HG03159 (cell line): ENCODE results near the gene ANKRD30BL.
"Not testable (repeated sequence)": the region's sequence is repeated elsewhere in the genome, so short reads cannot be mapped to it uniquely, and the experiment has no call there.

Source experiments
- ATAC-seq: cut with Tn5 transposase; IDR thresholded peaks from one replicate; pipeline ENCODE4 v1.9.1; 2021; ENCODE audit warnings: mild to moderate bottlenecking, moderate library complexity; ENCODE audit not compliant: unreplicated experiment

The ANKRD30BL gene, protein sequence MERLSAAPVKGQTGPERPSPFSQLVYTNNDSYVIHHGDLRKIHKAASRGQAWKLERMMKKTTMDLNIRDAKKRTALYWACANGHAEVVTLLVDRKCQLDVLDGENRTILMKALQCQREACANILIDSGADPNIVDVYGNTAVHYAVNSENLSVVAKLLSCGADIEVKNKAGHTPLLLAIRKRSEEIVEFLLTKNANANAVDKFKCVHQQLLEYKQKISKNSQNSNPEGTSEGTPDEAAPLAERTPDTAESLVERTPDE

DNA sequence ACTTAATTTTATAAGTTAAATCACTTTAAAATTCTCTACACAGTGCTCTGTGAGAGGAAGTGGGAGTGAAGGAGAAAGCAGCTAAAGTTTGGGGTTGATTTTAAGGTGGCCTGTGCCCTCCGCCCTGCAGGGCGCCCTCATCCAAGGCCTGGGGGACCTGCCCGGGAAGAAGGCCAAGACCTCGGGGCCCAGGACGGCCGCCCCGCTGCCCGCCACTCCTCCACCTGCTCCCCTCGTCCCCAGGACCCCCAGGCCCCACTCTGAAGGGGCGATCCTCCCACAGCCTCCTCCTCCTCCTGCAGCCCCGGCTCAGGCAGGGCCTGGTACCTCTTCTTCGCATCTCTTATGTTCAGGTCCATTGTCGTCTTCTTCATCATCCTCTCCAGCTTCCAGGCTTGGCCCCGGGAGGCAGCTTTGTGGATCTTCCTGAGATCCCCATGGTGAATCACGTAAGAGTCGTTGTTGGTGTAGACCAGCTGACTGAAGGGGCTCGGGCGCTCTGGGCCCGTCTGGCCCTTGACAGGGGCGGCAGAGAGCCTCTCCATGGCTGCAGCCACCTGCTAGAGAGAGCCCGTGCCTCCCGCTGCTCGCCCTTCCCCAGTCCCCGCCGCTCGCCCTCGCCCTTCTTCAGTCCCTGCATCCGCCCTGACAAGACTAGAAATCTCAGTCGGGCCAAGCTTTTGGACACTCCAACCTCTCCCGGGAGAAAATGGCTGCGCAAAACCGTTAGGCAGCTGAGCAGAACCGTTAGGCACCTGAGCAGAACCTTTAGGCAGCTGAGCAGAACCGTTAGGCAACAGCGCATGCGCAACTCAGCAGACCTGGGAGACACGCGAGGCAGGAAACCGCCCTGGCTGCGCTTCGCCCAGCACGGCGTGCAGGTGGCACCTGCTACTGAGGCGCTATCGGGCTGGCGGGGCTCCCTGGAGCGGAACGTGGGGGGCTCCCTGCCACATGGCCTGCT, at the start of gene ANKRD30BL:
Gene ANKRD30BL (minus strand): TSS at position 792 of the 964 bp plus-strand sequence. CDS start 247 bp downstream, at position 545.
- not testable (repeated sequence) for ATAC-seq

DNA sequence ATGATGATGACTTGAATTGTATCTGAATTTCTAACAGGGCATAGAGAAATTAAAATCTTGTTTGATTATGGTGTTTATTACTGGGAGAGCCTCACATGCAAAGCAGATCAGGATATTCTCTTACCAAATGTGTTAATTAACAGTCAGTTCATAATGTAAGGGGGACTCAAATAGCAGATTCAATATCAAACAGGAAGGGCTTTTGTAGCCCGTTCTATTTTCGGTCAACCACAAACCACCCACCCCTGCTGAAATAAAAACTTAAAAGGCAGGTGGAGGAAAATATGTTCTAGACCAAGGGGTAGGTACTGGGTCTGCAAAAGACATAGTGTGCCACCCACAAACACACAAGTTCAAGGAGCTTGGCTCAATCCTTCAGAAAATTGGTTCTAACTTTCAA, 41.1 kb upstream of the ANKRD30BL start:
- ATAC-seq: not testable (repeated sequence)

DNA sequence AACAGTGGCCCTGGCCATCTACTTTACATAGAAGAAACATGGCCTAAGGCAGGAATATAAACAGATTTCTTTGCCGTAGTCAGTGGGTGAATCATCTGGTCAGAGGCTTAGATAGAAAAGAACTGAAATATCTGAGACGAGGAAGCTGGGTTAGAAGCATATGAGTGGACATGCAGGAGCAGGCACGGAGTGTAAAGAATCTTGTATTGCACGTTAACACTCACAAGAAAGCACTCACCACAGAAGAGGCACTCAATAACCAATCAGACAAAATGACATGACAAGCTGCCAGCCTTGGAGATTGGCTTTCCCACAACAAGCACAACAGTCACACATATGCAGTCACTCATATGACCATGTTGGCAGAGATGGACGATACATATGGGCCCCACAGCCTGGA, 31.1 kb upstream of the ANKRD30BL start:
- ATAC-seq: not testable (repeated sequence)

DNA sequence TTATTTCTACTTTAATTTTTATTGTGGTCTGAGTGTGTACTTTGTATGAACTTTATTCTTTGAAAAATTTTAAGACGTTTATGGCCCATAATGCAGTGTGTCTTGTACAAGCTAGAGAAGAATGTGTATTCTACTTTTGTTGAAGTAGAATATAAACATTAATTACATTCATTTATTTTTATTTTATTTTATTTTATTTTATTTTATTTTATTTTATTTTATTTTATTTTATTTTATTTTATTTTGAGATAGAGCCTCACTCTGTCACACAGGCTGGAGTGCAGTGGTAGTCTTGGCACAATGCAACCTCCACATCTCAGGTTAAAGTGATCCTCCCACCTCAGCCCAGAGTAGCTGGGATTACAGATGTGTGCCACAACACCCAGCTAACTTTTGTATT, 5.3 kb upstream of the ANKRD30BL start:
- ATAC-seq: not testable (repeated sequence)

DNA sequence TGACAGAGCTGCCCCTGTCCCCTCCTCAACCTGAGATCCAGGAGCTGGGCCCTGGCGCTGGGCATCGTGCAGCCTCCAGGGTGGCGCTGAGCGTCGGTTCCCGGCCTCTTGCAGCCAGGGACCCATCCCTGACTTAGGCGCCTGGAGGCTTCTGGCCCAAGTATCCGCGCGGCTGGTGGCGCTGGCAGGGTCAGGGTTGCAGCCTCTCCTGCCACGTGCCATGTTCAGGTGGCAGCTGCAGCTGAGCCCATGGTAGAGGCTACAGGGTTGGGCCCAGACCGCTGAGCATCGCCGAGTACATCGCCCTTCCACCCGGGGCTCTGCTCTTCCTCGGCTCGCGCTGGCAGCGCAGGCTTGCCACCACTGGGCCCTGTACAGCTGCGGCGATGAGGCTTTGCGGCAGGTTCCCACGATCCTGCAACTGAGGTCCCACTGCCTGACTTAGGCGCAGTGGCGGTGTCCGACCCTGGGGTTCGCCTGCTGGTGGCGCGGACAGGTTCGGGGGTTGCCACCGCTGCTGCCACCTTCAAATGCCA, 441 bp upstream of the ANKRD30BL start:
- ATAC-seq: not testable (repeated sequence)

DNA sequence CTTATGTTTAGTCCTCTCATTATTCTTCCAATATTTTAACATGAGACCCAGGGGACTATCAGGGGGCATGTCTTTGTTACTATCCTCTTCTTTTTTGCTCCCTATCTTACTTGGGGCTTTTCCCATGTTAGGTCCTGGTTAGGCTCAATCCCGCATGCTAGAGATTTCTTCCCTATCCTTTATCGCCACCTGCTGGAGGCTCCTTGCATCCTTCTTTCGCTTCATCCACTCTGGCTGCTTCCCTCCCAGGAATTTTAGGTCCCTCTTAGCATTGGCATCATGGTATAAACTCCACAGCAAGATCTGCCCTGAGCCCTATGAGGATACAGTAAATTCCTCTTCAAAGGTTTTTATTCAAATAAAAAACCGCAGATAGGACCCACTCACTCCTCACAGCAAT, 15.0 kb downstream of the ANKRD30BL start:
- ATAC-seq: not testable (repeated sequence)
